Measurements from ENCODE around the gene PLK2.
A peak's percentile ranks its signal among the peaks of the same experiment; 100 is the strongest.

PLK2 gene

GRCh38 chr5:58460002-58460731 is at the start of gene PLK2:
Gene PLK2 (minus strand): TSS chr5:58460086. CDS start chr5:58459959, 127 bp downstream.
- DNase-seq (ENCODE audit: low read depth in 2 of 2) = peak; percentile 78 to 80

DNA sequence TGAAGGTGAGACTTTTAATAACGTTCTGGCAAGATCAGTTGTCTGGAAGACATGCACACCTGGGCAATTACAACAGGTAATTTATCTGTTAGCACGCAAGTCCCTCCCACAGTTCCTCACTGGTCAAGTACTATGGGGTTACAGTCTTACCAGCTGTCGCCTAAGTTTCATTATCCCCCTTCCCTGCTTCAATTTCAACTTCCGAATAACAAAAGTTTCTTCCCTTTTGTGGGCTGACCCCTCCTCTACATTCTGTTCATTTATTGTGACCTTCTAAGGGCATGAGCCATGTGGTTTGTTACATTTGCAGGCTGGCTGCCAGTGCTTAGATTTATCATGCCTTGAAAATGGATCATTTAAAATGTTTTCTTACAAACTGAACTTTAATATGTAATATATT is 47.8 kb upstream of the PLK2 start:
- DNase-seq (ENCODE audit: low read depth in 2 of 2) = no peak

DNA sequence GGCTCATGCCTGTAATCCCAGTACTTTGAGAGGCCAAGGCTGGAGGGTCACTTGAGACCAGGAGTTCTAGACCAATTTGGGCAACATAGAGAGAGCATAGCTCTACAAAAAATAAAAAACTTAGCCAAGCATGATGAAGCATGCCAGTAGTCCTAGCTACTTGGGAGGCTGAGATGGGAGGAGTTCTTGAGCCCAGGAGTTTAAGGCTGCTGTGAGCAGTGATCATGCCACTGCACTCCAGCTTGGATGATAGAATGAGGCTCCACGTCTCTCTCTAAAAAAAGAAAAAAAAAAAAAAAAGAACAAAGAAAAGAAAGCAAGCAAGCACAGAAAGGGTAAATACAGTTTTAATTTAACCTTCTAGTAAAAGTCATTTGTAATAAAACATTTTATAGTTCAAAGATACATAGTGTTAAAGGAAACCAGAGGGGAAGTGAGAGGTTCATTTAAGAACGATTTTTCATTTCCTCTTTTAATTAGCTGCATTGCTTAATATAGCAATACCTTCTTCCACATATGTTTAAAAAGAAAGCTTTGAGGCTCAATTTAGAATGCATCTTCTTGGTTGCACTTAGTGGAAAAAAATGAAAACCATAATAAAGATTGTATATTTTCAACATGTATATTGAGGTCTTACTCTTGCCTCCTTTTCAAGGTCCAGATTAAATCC is 46.2 kb upstream of the PLK2 start:
- no peak for DNase-seq (ENCODE audit: low read depth in 2 of 2)

- DNase-seq (ENCODE audit: low read depth in 2 of 2) = no peak
These were observed 45.6 kb upstream of the PLK2 start for GRCh38 chr5:58505502-58505901.

- DNase-seq (ENCODE audit: low read depth in 2 of 2) = no peak
These were observed 44.9 kb upstream of the PLK2 start for GRCh38 chr5:58504766-58505165.

- no peak for DNase-seq (ENCODE audit: low read depth in 2 of 2)
These were observed 43.6 kb upstream of the PLK2 start for GRCh38 chr5:58503390-58504046.

DNA sequence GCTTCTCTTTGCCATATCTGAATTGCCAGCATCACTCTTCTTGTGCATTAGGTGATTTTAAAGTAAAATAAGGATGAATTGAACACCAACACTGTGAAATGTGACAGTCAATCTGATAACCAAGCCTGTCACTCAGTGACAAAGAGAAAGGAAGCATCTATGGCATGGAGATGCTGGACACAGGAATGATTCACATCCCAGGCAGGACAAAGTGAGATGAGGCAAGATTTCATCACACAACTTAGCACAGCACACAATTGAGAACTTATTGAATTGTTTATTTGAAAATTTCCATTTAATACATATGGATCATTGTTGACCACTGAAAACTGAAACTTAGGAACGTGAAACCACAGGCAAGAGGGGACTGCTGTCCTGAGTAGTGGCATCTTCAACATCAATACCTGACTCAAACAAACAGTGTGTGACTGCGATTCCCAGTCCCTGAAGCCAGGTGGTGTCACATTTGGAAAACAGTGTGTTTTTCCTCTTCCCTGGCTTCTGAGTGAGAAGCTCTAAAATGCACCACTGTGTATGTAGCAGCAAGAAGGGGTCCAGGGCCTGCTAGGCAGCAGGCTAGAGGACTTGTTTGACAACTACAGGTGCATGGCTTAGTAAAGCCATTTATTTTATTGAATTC is 42.0 kb upstream of the PLK2 start:
- DNase-seq (ENCODE audit: low read depth in 2 of 2) = no peak

DNA sequence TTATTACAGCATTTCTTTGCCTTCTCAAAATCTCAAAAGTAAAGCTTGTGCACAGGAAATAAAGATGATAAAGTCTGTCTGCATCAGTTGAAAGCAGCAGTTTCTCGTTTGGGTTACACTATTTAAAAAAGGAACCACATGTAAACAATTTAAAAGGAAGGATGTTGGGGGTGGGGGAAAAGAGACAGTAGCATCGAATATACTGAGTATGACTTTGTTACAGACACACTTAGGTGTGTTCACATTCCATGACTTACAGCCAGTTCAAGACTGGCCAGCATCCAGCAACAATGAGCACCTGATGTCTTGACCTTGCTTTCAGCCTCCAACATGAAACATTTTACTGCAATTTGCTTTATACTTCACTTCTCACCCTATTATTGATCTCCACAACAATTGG is 40.1 kb upstream of the PLK2 start:
- DNase-seq (ENCODE audit: low read depth in 2 of 2) = no peak

GRCh38 chr5:58499231-58499630 is 39.3 kb upstream of the PLK2 start:
- no peak for DNase-seq (ENCODE audit: low read depth in 2 of 2)

DNA sequence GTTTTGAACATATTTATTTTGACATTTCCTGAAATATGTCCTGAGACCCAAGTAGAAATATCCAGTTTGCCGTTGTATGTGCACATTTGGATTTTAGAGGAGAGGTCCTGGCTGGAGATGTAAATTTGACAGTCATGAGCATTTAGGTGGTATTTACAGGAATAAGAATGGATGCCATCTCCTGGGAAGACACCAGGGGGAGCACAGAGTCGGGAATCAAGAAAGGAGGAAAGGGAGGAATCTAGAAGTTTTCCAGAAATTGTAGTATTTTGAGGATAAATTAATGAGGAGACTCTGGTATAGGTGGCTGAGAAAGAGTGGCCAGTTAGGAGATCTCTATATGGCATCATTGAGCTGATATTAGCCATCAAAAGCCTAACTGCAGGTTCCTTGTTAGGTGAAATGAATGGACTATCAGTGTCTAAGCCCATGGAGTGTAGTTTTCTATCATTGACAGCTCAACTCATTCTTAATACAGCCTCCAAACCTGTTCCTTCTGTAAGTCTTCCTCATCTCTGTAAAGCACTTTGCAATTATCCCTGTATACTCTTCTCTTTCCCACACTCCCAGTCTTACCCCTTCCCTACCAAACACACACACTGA is 38.6 kb upstream of the PLK2 start:
- no peak for DNase-seq (ENCODE audit: low read depth in 2 of 2)

DNA sequence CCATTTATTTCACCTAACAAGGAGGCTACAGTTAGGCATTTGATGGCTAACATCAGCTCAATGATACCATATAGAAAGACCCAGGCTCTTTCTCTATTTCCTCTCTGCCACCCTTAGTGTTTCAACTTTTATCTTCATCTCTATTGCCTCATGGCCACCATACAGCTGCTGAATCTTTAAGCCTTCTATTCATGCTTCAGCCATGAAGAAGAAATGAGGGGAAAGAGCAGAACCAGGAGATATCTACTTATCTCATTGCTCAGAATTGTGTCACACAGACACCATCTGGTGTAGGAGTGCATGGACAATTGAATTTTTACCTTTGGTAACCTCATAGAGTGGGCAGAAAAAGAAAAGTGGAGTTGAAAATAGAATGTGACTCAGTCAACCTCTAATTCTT is 38.0 kb upstream of the PLK2 start:
- DNase-seq (ENCODE audit: low read depth in 2 of 2) = no peak

DNA sequence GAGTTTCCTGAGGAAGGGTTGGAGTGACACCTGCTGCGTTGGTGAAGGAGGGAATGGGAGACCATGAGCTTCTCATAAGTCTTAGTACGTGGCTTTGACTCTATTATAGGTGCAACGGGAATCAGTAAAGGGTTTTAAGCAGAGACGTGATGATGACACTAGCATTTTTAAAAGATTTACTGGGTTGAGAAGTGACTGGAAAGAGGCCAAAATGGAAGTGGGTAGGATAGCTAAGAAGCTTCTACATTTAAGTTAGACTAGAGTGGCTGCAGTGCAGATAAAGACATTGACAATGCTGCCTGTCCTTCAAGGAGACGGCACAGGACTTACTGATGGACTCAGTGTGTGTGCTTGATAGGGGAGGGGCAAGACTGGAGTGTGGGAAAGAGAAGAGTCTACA is 37.5 kb upstream of the PLK2 start:
- no peak for DNase-seq (ENCODE audit: low read depth in 2 of 2)

GRCh38 chr5:58496488-58496887 is 36.6 kb upstream of the PLK2 start:
- DNase-seq (ENCODE audit: low read depth in 2 of 2) = no peak

GRCh38 chr5:58493141-58493540 is 33.3 kb upstream of the PLK2 start:
- no peak for DNase-seq (ENCODE audit: low read depth in 2 of 2)

DNA sequence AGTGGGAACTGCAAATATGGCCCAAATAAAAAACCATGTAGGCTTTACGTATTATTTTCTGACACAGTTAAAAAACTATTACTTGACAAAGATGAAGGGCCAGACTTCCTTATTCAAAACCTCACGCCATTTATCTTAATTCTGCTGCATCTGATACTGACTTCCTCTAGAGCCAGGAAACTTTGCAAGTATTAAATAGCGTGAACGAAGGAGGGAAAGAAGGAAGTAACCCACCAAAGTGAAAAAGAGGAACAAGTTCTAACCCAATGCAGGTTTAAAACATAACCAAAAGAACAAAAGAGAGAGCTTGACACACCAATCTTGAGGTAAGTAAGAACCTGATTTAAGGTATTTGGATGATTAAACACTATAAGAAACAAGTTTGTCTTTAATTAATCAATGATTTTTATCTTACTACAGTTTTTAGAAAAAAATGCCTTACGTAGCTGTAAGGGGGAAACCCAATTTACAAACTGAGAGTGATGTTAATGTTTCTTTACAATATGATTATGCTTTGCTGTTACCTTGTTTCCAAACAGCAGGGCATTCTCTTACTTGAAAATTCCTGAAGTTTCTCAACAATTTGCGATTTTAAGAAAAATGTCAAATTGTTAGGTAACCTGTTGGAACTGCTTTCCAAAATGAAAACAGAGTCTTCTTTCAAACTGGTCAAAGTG is 31.5 kb upstream of the PLK2 start, which contains the start of gene GAPT:
Gene GAPT (plus strand): TSS at position 220 of the 677 bp plus-strand sequence. CDS start 3,102 bp downstream, outside the sequence.
- DNase-seq (ENCODE audit: low read depth in 2 of 2) = no peak

- no peak for DNase-seq (ENCODE audit: low read depth in 2 of 2)
These were observed 30.6 kb upstream of the PLK2 start for GRCh38 chr5:58490402-58491050.

DNA sequence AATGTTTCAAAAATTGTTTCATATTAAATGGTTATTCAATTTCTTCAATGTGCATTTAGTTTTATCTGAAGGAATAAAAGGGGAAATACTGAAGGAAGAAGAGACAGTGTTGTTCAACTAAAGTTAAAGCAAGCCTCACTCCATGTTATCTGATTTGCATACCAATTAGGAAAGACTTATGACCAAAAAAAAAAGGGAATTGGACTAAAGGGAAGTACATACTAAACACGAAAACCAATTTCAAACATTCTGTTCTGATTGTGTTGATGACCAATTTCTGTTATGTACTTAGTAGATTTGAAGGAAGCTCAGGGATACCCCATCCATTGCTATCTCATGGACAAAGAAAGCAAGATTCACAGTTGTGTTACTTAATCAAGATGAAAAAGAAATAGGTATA is 26.4 kb upstream of the PLK2 start:
- no peak for DNase-seq (ENCODE audit: low read depth in 2 of 2)

DNA sequence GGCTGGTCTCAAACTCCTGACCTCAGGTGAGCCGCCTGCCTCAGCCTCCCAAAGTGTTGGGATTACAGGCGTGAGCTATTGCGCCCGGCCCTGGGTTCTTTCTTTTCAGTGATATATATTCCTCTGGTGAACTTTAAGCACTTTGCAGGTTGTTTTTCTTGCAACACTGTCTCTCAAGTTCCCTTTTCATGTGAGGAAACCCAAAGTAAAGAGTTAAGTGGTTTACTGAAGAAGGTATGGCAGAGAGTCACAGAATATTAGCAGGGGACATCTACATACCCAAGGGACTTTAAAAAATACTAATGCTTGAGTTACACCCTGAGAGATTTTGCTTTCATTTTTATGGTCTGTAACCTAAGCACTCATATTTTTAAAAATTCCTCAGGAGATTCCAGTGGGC is 24.6 kb upstream of the PLK2 start:
- DNase-seq (ENCODE audit: low read depth in 2 of 2) = no peak

DNA sequence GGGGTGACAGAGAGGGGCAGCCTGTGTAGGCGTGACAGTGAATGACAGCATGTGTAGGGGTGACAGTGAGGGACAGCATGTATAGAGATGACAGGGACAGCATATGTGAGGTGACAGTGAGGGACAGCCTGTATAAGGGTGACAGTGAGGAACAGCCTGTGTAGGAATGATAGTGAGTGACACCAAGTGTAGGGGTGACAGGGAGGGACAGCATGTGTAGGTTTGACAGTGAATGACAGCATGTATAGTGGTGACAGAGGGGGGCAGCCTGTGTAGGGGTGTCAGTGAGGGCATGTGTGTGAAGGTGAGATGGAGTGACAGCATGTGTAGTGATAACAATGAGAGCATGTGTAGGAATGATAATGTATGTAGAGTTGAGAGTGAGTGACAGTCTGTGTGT is 22.6 kb upstream of the PLK2 start:
- no peak for DNase-seq (ENCODE audit: low read depth in 2 of 2)

GRCh38 chr5:58481828-58482227 is 21.9 kb upstream of the PLK2 start:
- no peak for DNase-seq (ENCODE audit: low read depth in 2 of 2)
